Activated T-cell treated with anti-CD3 and anti-CD28 coated beads for 24 hours (primary cell): ENCODE data around the gene AKR1C2.
"Not testable (repeated sequence)": the region's sequence is repeated elsewhere in the genome, so short reads cannot be mapped to it uniquely, and the experiment has no call there.

Source experiments
- DNase-seq: peaks from one replicate; pipeline ENCODE4 v3.0.0-alpha.2; 2020; ENCODE audit warnings: low read depth

AKR1C2 gene

DNA sequence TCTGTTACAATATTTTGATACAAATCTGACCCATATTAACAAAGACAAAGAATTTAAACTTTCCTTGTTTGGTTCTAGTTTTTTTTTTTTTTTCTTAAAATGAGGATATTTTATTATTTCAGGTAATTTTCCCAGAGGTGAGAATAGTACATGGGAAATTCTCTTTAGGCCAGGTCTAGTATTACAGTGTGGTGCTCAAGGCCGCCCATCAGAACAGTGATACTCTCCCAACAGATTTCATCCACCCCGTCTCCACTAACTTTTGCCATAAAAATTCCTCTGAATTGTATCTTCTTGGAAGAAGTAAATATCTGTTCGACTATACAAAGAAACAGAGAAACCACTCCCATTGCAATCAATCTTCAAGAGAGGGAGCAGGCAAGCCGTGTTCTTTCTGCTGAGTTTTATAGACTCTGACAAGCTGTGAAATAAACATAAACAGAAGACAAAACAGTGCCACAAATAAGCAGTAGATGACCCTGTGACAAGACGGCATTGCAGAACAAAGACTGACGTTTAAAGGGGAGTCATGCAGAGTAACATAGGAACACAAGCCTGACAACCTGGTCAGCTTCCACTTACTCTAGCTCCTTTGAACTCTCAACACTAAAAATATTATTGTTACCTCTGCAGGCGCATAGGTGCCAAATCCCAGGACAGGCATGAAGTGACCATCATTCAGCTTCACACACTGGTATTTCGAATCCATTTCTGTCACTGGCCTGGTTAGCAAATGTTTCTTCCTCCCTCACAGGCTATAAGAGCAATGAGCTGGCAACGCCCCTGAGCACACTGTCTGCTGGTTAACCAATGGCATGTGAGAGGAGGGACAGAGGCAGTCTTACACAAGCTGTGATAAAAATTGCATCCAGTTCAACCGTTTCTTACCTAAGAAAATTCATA is at the start of gene AKR1C2:
TSS of gene AKR1C2 (minus strand) at position 731 of the 903 bp plus-strand sequence. CDS start at position 709, 22 bp downstream.
- not testable (repeated sequence) for DNase-seq

DNA sequence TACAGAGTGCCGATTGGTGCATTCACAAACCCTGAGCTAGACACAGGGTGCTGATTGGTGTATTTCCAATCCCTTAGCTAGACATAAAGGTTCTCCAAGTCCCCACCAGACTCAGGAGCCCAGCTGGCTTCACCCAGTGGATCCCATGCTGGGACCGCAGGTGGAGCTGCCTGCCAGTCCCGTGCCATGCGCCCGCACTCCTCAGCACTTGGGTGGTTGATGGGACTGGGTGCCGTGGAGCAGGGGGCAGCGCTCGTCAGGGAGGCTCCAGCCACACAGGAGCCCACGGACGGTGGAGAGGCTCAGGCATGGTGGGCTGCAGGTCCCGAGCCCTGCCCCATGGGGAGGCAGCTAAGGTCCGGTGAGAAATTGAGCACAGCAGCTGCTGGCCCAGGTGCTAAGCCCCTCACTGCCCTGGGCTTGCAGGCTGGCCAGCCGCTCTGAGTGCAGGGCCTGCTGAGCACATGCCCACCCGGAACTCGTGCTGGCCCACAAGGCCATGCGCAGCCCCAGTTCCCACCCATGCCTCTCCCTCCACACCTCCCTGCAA is 49.4 kb upstream of the AKR1C2 start:
- DNase-seq = not testable (repeated sequence)

- no peak for DNase-seq
These were observed 44.4 kb upstream of the AKR1C2 start for GRCh38 chr10:5047912-5048628.

- not testable (repeated sequence) for DNase-seq
These were observed 43.4 kb upstream of the AKR1C2 start for GRCh38 chr10:5047055-5047454.

GRCh38 chr10:5046410-5046809 is 42.8 kb upstream of the AKR1C2 start:
- DNase-seq = no peak

- DNase-seq = no peak
These were observed 41.4 kb upstream of the AKR1C2 start for GRCh38 chr10:5045095-5045494.

- DNase-seq = no peak
These were observed 40.1 kb upstream of the AKR1C2 start for GRCh38 chr10:5043716-5044115.

GRCh38 chr10:5042922-5043321 is 39.3 kb upstream of the AKR1C2 start:
- no peak for DNase-seq

DNA sequence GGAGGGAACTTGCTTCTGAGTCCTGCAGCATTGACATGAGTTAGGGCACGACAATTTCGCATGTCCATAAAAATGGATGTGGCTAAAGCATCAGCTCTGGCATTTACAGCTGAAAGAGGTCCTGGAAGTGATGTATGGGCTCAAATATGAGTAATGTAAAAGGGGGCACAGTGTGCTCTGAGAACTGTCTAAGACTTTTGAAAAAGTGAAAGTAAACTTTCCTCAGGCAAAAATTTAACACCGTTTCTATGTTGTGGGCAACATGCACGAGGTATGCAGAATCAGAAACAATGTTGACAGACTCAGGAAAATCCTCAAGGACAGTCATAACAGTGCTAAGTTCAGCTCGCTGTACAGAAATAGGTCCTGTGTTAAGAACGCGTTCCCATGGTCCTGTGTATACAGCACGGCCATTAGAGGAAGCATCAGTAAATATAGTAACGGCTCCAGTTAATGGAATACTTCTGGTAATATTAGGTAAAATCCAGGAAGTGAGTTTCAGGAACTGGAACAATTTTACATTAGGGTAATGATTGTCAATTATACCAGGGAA is 37.9 kb upstream of the AKR1C2 start:
- DNase-seq = no peak

DNA sequence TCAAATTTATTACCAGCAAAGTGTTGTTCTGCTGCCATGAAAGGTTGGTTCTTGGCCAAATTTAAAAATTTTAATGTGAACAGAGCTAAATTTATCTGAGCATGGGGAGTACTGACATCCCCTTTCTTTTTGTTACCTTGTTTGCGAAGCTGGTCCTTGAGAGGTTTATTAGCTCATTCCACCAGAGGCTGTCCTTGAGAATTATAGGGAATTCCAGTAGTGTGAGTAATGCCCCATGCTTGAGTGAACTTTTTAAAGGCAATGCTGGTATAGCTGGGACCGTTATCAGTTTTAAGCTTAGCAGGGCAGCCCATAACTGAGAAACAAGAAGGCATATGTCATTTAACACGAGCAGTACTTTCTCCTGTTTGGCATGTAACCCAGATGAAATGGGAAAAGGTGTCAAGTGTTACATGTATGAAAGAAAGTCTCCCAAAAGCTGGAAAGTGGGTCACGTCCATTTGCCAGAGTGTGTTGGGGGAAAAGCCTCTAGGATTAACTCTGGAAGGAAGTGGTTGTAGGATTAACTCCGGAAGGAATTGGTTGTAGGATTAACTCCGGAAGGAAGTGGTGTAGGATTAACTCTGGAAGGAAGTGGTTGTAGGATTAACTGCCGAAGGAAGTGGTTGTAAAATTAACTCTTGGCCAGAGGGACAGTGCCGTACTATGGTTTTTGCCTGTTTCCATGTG is 37.3 kb upstream of the AKR1C2 start:
- no peak for DNase-seq

- no peak for DNase-seq
These were observed 36.5 kb upstream of the AKR1C2 start for GRCh38 chr10:5040010-5040673.

DNA sequence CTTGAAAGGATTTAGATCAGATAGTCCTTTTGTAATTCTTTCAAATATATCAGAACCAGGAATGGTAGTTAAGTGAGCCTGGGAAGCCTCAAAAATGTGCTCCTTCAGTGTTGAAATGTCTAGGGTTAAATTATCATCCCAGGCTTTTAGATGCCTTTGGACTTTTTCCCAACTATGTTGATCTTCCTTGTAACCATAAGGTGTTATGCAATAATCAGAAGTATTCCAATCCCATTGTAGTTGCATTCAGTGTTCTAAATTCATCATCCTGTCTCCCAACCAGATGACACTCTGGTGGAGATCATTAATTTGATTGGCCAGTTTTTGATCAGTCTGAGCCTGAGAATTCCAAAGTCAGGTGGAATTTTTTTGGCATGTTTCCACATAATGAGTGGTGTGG is 35.1 kb upstream of the AKR1C2 start:
- DNase-seq = no peak

- no peak for DNase-seq
These were observed 34.4 kb upstream of the AKR1C2 start for GRCh38 chr10:5038101-5038500.

- DNase-seq = no peak
These were observed 32.9 kb upstream of the AKR1C2 start for GRCh38 chr10:5036511-5036910.

GRCh38 chr10:5035356-5035755 is 31.7 kb upstream of the AKR1C2 start:
- no peak for DNase-seq

- no peak for DNase-seq
These were observed 30.9 kb upstream of the AKR1C2 start for GRCh38 chr10:5034588-5034987.

DNA sequence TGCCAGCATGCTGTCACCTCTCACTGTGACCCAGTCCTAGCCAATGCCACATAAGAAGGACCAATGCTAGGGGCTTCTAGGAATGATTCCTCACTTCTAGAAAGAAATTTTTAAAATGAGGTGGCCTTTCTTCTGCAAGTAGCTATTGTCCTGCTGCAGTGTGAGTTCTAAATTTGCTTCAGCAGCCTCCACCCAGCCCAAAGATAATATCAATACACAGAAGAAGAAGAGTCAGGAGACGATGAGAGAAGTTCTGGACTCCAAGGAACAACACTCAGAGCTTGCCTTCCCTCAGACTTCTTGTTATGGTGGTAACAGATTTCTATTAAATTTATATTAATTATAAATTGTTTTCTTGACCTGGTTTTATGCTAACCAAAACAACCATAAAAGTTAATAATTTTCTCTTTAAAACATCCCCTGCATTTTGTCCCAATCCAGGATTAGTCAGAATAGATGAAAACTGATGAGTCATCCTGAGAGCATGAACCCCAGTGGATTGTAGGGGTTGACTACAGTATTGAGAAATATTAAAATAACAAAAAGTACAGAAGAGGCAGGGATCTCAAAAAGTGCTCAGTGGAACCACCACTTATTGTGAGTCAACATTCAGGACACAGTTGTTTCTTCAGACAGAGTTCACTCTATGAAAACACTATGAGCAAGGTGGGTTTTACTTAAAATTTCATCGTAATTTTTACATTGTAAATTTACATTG is 29.6 kb upstream of the AKR1C2 start:
- DNase-seq = no peak

DNA sequence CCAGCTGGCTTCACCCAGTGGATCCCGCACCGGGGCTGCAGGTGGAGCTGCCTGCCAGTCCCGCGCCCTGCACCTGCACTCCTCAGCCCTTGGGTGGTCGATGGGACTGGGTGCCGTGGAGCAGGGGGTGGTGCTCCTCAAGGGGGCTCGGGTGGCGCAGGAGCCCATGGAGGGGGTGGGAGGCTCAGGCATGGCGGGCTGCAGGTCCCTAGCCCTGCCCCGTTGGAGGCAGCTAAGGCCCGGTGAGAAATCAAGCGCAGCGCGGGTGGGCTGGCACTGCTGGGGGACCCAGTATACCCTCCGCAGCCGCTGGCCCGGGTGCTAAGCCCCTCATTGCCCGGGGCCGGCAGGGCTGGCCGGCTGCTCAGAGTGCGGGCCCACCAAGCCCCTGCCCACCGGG is 28.8 kb upstream of the AKR1C2 start:
- DNase-seq = not testable (repeated sequence)

GRCh38 chr10:5031588-5031987 is 27.9 kb upstream of the AKR1C2 start:
- DNase-seq = not testable (repeated sequence)

DNA sequence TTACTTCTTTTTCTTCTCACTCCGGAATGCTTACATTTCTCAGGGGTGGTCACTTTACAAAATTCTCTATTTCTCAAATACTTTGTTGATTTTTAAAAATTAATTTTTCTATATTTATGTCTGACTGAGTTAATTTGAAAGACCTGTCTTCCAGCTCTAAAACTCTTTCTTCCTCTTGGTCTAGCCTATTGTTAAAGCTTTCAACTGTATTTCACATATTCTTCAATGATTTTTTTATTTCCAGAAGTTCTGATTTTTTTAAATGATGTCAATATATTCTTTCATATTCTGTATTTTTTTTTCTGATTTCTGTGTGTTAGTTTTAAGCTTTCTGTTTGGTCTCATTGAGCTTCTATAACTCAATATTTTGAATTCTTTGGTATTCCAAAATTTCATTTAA is 27.3 kb upstream of the AKR1C2 start:
- DNase-seq = no peak

DNA sequence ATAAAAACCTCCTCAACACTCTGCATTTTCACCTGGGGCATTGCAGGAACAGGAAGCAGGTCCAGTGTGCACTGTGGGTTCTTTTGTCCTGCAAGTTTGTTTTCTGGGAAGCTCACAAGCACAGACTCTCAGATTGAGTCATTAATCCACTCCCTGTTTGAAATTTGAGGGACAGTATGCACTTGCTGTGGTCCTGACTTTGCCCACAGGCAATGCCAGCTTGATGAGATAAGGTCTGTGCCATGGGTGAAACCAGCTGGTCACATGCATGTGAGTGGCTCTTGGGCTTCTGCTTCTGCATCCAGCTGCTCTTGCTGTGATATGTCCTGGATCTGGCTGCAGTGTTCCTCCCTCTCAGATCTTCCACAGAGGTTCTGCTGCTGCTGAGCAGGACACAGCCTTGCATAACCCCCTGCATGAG is 21.8 kb upstream of the AKR1C2 start:
- not testable (repeated sequence) for DNase-seq
